Measurements from ENCODE around the gene ACTC1.

Gene ACTC1

DNA sequence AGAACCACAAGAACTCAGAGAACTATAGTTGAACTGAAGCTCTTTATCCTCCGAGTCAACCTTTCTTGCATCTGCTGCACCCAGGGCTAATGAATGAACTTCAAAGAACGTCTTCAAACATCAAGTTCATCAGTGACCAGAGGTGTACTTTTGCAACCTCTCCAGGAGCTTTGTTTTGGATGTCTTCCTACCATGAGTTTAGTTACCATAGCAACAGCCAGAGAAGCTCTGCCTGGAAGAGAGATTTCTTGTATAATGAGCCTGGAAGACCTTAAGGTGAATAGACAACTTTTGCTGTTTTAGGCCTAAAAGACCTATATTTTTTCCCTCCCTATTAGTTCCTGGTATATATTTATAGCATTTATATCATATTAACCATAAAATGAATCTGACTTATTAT lies 9.1 kb downstream of the ACTC1 start:
- no peak overlapping the region for H3K27ac ChIP-seq
- TF ChIP-seq, protein P1, sequence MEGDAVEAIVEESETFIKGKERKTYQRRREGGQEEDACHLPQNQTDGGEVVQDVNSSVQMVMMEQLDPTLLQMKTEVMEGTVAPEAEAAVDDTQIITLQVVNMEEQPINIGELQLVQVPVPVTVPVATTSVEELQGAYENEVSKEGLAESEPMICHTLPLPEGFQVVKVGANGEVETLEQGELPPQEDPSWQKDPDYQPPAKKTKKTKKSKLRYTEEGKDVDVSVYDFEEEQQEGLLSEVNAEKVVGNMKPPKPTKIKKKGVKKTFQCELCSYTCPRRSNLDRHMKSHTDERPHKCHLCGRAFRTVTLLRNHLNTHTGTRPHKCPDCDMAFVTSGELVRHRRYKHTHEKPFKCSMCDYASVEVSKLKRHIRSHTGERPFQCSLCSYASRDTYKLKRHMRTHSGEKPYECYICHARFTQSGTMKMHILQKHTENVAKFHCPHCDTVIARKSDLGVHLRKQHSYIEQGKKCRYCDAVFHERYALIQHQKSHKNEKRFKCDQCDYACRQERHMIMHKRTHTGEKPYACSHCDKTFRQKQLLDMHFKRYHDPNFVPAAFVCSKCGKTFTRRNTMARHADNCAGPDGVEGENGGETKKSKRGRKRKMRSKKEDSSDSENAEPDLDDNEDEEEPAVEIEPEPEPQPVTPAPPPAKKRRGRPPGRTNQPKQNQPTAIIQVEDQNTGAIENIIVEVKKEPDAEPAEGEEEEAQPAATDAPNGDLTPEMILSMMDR (IDR thresholded peaks at IDR 0.05): no peak
- TF ChIP-seq ZFX (IDR thresholded peaks at IDR 0.05; ENCODE audit: borderline replicate concordance): no peak

DNA sequence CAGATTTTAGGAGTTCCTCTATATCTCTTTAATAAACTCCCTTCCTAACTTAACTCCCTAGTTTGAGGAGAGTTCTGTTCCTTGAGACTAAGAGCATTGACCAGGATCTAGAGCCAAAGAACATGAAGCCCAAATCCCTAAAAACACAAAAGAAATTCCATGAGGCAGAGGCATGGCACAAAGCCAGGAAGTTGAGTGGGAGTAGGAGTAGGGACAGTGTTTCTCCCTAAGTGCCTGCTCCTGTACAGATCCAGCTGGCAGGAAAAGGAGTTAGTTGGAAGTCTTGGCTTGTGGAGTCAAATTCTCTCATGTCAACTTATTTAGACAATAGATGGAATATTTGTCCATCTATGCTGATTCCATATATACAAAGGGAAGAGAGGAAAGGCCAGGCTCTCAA lies 11.4 kb downstream of the ACTC1 start:
- H3K27ac ChIP-seq: no peak overlapping the region
- no peak for TF ChIP-seq ZFX (IDR thresholded peaks at IDR 0.05; ENCODE audit: borderline replicate concordance)
- TF ChIP-seq, protein P1 (IDR thresholded peaks at IDR 0.05): no peak

DNA sequence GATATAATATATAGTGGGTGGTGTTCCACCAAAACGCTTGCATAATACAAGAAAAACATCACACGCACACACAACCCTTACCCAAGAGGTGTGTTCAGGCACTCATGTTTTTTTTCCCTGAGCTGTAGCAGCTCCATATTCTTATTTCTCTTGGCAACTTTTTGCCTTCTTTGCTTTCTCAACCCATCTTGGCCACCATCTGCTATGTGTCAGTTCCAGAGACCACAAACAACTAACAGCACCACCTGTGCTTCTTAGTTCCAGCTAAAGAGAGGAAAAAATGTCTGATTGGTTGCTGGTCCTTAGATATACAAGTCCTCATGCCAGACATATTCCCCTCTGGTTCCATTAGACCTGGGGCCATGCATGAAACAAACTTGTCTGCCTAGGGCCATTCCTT lies 11.9 kb downstream of the ACTC1 start:
- TF ChIP-seq ZFX (IDR thresholded peaks at IDR 0.05; ENCODE audit: borderline replicate concordance): no peak
- TF ChIP-seq, protein P1 (IDR thresholded peaks at IDR 0.05): no peak
- H3K27ac ChIP-seq: no peak overlapping the region

DNA sequence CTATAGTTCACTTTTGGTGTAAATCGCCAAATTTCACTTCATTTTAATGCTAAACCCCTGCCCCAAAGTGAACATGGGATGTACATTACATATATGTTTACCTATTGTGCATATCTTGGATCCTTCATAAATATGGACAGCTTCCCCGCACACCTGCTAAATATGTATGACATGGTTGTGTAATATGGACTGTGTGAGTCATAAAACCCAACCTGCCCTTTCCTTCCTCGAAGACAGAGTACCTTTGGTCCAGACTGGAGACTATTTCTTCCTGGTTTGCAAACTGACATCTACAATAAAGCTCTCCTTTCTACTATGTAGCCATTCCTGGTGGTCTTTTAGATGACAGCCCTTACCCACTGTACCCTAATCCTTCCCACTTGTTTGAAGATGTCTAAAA lies 12.4 kb downstream of the ACTC1 start:
- no peak for TF ChIP-seq ZFX (IDR thresholded peaks at IDR 0.05; ENCODE audit: borderline replicate concordance)
- TF ChIP-seq, protein P1 (IDR thresholded peaks at IDR 0.05): no peak
- H3K27ac ChIP-seq: no peak overlapping the region

DNA sequence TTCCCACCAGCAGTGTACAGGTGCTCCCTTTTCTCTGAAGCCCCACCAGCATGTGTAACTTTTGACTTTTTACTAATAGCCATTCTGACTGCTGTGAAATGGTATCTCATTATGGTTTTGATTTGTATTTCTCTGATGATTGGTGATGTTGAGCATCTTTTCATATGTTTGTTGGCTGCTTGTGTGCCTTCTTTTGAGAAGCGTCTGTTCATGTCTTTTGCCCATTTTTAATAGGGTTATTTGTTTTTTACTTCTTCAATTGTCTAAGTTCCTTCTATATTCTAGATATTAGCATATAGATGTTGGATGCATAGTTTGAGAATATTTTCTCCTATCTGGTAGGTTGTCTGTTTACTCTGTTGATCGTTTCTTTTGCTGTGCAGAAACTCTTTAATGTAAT lies 14.6 kb downstream of the ACTC1 start:
- H3K27ac ChIP-seq: no peak overlapping the region
- no peak for TF ChIP-seq ZFX (IDR thresholded peaks at IDR 0.05; ENCODE audit: borderline replicate concordance)
- TF ChIP-seq, protein P1 (IDR thresholded peaks at IDR 0.05): no peak

DNA sequence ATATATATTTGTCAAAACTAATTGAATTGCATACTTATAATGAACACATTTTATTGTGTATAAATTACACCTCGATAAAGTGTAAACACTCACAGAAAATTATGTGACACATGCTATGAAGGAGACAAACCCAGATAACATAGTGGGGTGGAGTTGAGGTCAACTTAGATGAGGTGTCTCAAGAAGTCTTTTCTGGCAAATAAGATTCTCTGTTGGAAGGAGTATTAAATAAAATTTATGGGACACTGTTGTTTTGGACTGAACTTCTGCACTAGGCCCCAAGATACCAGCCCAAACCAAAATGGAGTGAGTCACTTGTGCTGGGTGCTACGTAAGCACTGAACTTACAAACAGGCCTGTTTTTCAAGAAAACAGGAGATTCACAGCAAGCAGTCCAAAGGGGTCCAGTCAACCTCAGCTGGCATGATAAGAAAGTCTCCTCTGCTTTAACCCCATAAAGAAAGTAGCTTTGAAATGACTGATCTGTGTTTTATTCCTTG lies 18.7 kb downstream of the ACTC1 start:
- no peak for TF ChIP-seq ZFX (IDR thresholded peaks at IDR 0.05; ENCODE audit: borderline replicate concordance)
- TF ChIP-seq, protein P1 (IDR thresholded peaks at IDR 0.05): no peak
- no peak overlapping the region for H3K27ac ChIP-seq

DNA sequence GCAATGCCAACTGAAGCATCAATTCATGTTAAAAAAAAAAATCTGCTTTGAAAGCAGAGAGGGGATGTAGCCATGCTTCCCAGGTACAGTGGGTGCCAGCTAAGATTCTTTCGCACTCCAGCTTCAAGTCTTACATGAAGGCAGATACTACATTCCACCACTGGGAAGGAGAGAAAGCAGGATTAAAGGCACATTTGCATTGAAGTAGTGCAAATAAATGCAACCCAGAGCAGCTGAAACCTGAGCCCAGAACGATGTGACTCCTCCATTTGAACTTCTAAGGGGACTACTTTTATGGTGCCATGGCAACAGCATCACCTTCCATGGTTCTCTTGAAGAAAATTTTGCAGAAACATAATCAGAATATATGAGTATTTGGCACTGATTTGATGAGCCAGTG lies 21.4 kb downstream of the ACTC1 start:
- TF ChIP-seq ZFX (IDR thresholded peaks at IDR 0.05; ENCODE audit: borderline replicate concordance): no peak
- TF ChIP-seq, protein P1 (IDR thresholded peaks at IDR 0.05): no peak
- no peak overlapping the region for H3K27ac ChIP-seq
